Measurements from ENCODE around the gene IQGAP3.

- TF ChIP-seq CTCF (IDR thresholded peaks at IDR 0.05) (no peak), POLR2A (IDR thresholded peaks at IDR 0.05) (no peak)
These were observed 46.4 kb downstream of the IQGAP3 start for GRCh38 chr1:156525856-156526489.

Measured in transverse colon (tissue), 3 donors.